Ovary (tissue), 3 donors: ENCODE data around the gene GRIN3A.

ENCODE experiments used
- EP300 ChIP-seq: sonication (generic); formaldehyde crosslinking; IDR thresholded peaks from one replicate; pipeline ENCODE4 v1.6.1; 2017; ENCODE audit warnings: antibody characterized with exemption
- TF ChIP-seq, protein P1 (sequence below), 3 donors: fragments of 450-650 bp in 2 of 3; fragments of 200-600 bp in 1 of 3; IDR thresholded peaks; one replicate each; pipeline versions ENCODE4 v1.5.1 to v1.8.0; 2016 to 2022; ENCODE audit warnings: antibody characterized with exemption in 3 of 3, mild to moderate bottlenecking in 1 of 3
- donor health status: DM: no; HTN: no; CAD: no.

- TF ChIP-seq, protein P1, sequence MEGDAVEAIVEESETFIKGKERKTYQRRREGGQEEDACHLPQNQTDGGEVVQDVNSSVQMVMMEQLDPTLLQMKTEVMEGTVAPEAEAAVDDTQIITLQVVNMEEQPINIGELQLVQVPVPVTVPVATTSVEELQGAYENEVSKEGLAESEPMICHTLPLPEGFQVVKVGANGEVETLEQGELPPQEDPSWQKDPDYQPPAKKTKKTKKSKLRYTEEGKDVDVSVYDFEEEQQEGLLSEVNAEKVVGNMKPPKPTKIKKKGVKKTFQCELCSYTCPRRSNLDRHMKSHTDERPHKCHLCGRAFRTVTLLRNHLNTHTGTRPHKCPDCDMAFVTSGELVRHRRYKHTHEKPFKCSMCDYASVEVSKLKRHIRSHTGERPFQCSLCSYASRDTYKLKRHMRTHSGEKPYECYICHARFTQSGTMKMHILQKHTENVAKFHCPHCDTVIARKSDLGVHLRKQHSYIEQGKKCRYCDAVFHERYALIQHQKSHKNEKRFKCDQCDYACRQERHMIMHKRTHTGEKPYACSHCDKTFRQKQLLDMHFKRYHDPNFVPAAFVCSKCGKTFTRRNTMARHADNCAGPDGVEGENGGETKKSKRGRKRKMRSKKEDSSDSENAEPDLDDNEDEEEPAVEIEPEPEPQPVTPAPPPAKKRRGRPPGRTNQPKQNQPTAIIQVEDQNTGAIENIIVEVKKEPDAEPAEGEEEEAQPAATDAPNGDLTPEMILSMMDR (IDR thresholded peaks at IDR 0.05), result no peak
- no peak for TF ChIP-seq EP300
Observed at GRCh38 chr9:101631892-101632291, 106.6 kb downstream of the GRIN3A start.
